IMR-90 (cell line): ENCODE data around the gene HLA-E.

Experiments used
- BHLHE40 ChIP-seq: fragments of 150-350 bp; IDR thresholded peaks from 2 replicates; pipeline ENCODE4 v1.6.1; 2016; ENCODE audit warnings: mild to moderate bottlenecking, low read depth, low read length
- CEBPB ChIP-seq: IDR thresholded peaks from 2 replicates; pipeline ENCODE4 v1.6.1; 2012; ENCODE audit warnings: low read depth, low read length, improper control_type of control experiment
- MAFK ChIP-seq: IDR thresholded peaks from 2 replicates; pipeline ENCODE4 v1.6.1; 2012; ENCODE audit warnings: low read depth, low read length, improper control_type of control experiment
- MXI1 ChIP-seq: IDR thresholded peaks from 2 replicates; pipeline ENCODE4 v1.6.1; 2012; ENCODE audit warnings: low read depth, mild to moderate bottlenecking, low read length, moderate library complexity, borderline replicate concordance
- NFE2L2 ChIP-seq: fragments of 150-350 bp; IDR thresholded peaks from 2 replicates; pipeline ENCODE4 v1.6.1; 2016; ENCODE audit warnings: low read depth, mild to moderate bottlenecking, low read length
- POLR2A ChIP-seq: IDR thresholded peaks from 2 replicates; pipeline ENCODE4 v1.6.1; 2012; ENCODE audit warnings: mild to moderate bottlenecking, low read depth, low read length
- RAD21 ChIP-seq: IDR thresholded peaks from 2 replicates; pipeline ENCODE4 v1.6.1; 2012; ENCODE audit warnings: low read length, improper control_type of control experiment
- RCOR1 ChIP-seq: IDR thresholded peaks from 2 replicates; pipeline ENCODE4 v1.6.1; 2012; ENCODE audit warnings: mild to moderate bottlenecking, low read length, improper control_type of control experiment; ENCODE audit not compliant: insufficient replicate concordance
- RFX5 ChIP-seq: IDR thresholded peaks from 2 replicates; pipeline ENCODE4 v1.8.0; 2012; ENCODE audit warnings: low read depth, mild to moderate bottlenecking, low read length, moderate library complexity
- SMC3 ChIP-seq: fragments of 150-350 bp; IDR thresholded peaks from 2 replicates; pipeline ENCODE4 v1.6.1; 2016; ENCODE audit warnings: low read depth, mild to moderate bottlenecking, antibody characterized with exemption, low read length, moderate library complexity
- TF ChIP-seq, protein P1 (sequence below): conservative IDR thresholded peaks from 2 replicates; pipeline ENCODE4 v1.5.1; 2012; ENCODE audit warnings: mild to moderate bottlenecking, low read depth, low read length, improper control_type of control experiment
- TF ChIP-seq, protein P2 (sequence below): fragments of 150-350 bp; IDR thresholded peaks from 2 replicates; pipeline ENCODE4 v1.6.1; 2017; ENCODE audit warnings: mild to moderate bottlenecking, antibody characterized with exemption, low read length, low read depth
- TF ChIP-seq, protein P3 (sequence below): fragments of 150-350 bp; IDR thresholded peaks from 2 replicates; pipeline ENCODE4 v1.6.1; 2016; ENCODE audit warnings: low read depth, mild to moderate bottlenecking, low read length, moderate library complexity, borderline replicate concordance

DNA sequence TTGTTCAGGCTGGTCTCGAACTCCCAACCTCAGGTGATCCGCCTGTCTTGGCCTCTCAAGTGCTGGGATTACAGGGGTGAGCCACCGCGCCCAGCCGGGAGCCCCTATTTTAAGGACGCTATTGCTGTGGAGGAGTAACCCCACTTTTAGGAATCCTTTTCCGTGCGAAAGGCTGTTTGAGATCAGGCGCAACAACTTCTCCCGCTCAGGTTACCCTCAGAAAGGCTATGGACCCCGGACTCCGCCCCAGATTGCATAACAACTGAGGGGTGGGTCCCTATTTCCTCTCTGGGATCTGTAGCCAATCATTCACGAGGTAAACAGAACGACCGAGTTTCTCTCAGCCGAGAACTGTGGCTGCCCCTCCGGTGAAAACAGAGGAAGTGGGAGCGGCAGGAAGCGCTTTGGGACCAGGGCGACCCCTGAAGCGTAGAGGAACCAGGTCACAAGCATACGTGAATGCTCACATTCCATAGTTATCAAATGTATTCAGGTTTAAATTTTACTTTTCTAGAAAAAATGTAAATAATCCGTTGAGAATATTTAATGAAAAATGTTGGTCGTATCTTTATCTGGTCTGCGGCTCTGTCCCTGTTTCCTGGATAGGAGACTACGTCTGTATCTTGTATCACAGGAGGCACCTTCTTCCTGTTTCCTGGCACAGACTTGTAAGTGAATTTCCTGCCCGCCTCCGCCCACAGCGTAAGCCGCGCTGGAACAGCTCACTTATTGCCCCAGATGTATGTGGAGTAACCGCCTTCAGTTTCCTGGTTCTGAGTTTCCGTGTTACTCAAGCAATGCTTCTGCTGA is 26.8 kb downstream of the HLA-E start:
- TF ChIP-seq, protein P1, sequence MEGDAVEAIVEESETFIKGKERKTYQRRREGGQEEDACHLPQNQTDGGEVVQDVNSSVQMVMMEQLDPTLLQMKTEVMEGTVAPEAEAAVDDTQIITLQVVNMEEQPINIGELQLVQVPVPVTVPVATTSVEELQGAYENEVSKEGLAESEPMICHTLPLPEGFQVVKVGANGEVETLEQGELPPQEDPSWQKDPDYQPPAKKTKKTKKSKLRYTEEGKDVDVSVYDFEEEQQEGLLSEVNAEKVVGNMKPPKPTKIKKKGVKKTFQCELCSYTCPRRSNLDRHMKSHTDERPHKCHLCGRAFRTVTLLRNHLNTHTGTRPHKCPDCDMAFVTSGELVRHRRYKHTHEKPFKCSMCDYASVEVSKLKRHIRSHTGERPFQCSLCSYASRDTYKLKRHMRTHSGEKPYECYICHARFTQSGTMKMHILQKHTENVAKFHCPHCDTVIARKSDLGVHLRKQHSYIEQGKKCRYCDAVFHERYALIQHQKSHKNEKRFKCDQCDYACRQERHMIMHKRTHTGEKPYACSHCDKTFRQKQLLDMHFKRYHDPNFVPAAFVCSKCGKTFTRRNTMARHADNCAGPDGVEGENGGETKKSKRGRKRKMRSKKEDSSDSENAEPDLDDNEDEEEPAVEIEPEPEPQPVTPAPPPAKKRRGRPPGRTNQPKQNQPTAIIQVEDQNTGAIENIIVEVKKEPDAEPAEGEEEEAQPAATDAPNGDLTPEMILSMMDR, result no peak
- TF ChIP-seq MAFK, result no peak
- peak; percentile 82 for TF ChIP-seq POLR2A
- no peak for TF ChIP-seq MXI1
- peak; percentile 98 for TF ChIP-seq CEBPB
- 0 out of 2 replicates have a peak, but pooled peaks have one; percentile 50 for TF ChIP-seq RFX5
- TF ChIP-seq, protein P2, sequence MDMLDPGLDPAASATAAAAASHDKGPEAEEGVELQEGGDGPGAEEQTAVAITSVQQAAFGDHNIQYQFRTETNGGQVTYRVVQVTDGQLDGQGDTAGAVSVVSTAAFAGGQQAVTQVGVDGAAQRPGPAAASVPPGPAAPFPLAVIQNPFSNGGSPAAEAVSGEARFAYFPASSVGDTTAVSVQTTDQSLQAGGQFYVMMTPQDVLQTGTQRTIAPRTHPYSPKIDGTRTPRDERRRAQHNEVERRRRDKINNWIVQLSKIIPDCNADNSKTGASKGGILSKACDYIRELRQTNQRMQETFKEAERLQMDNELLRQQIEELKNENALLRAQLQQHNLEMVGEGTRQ, result no peak
- no peak for TF ChIP-seq BHLHE40
- TF ChIP-seq, protein P3, sequence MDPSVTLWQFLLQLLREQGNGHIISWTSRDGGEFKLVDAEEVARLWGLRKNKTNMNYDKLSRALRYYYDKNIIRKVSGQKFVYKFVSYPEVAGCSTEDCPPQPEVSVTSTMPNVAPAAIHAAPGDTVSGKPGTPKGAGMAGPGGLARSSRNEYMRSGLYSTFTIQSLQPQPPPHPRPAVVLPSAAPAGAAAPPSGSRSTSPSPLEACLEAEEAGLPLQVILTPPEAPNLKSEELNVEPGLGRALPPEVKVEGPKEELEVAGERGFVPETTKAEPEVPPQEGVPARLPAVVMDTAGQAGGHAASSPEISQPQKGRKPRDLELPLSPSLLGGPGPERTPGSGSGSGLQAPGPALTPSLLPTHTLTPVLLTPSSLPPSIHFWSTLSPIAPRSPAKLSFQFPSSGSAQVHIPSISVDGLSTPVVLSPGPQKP, result no peak
- TF ChIP-seq RCOR1, result no peak
- no peak for TF ChIP-seq RAD21
- no peak for TF ChIP-seq NFE2L2
- no peak for TF ChIP-seq SMC3
